Upper lobe of right lung (tissue), 1 donor: Measurements from ENCODE around the gene PLOD3. TPM values are rescaled to one million over a fixed set of nuclear protein-coding genes. Genes with fewer than 3 reads are reported as not detected.

Experiments used
- ATAC-seq: fragments of 200-7000 bp; cut with Tn5 transposase; one replicate; pipeline ENCODE4 v1.9.1; 2020; ENCODE audit warnings: mild to moderate bottlenecking, moderate library complexity
- DNase-seq: peaks from one replicate; pipeline ENCODE4 v3.0.0-alpha.2; 2020
- H3K27ac ChIP-seq: fragments of 200-600 bp; one replicate; pipeline ENCODE4 v1.8.0; 2022
- H3K27me3 ChIP-seq: fragments of 200-600 bp; one replicate; pipeline ENCODE4 v1.8.0; 2022; ENCODE audit warnings: mild to moderate bottlenecking
- H3K36me3 ChIP-seq: fragments of 200-600 bp; one replicate; pipeline ENCODE4 v1.8.0; 2022
- H3K4me1 ChIP-seq: fragments of 200-600 bp; one replicate; pipeline ENCODE4 v1.8.0; 2022
- H3K4me3 ChIP-seq: fragments of 200-600 bp; one replicate; pipeline ENCODE4 v1.8.0; 2022; ENCODE audit warnings: mild to moderate bottlenecking
- H3K9me3 ChIP-seq: fragments of 200-600 bp; one replicate; pipeline ENCODE4 v1.8.0; 2022
- CTCF ChIP-seq: fragments of 200-600 bp; IDR thresholded peaks from one replicate; pipeline ENCODE4 v1.8.0; 2022; ENCODE audit warnings: antibody characterized with exemption
- intact Hi-C: fragments of 100-400 bp; cut with DNase I; formaldehyde crosslinking; loops from one replicate; pipeline ENCODE4 v1.11.0; 2022
- total RNA-seq: library from RNA; stranded (reverse); fragmentation: NEBNext Ultra II Directional; extraction: Animal tissue kit (Norgen Biotek cat#: 25700); gene quantifications from one replicate; pipeline ENCODE4 v1.2.1, GENCODE V29; 2021
- donor health status: DM: no; HTN: yes; CAD: no; lungs with severe emphysema.

Gene PLOD3
- total RNA-seq, 1 donor from 2014 or later, result 82.1 TPM

GRCh38 chr7:101239191-101239950 is 22.0 kb upstream of the PLOD3 start:
- Histone ChIP-seq H3K4me3 (no peak overlapping the region), H3K27me3 (no peaks in the 10 kb centered on the region), H3K9me3 (no peaks in the 10 kb centered on the region), H3K27ac (peak overlapping the region; percentile 65), H3K36me3 (peaks cover 31% of the 10 kb centered on the region), H3K4me1 (peaks cover 20% of the 10 kb centered on the region)
- ATAC-seq, result peak; percentile 9
- DNase-seq, result no peak
- TF ChIP-seq CTCF, result no peak
- intact Hi-C loops, result no loop called here

GRCh38 chr7:101238226-101239182 is 21.1 kb upstream of the PLOD3 start:
- Histone ChIP-seq H3K9me3 (no peaks in the 10 kb centered on the region), H3K4me1 (peaks cover 14% of the 10 kb centered on the region), H3K4me3 (no peak overlapping the region), H3K36me3 (peaks cover 31% of the 10 kb centered on the region), H3K27me3 (no peaks in the 10 kb centered on the region), H3K27ac (peak overlapping the region; percentile 65)
- TF ChIP-seq CTCF, result no peak
- intact Hi-C loops, result no loop called here
- DNase-seq (no peak), ATAC-seq (peak; percentile 2)

GRCh38 chr7:101237206-101238067 is 20.1 kb upstream of the PLOD3 start, which contains the start of gene CLDN15:
CLDN15 (minus strand) TSS chr7:101237802; CDS start chr7:101237581, 221 bp downstream.
- Histone ChIP-seq H3K27ac (peak within 1 kb of the TSS; percentile 65), H3K4me1 (peaks cover 11% of the 10 kb centered on the region), H3K36me3 (peaks cover 31% of the 10 kb centered on the region), H3K27me3 (no peaks in the 10 kb centered on the region), H3K9me3 (no peaks in the 10 kb centered on the region), H3K4me3 (no peak within 1 kb of the TSS)
- ATAC-seq, result no peak
- peak; percentile 66 for DNase-seq
- TF ChIP-seq CTCF, result no peak
- intact Hi-C loops, result no loop called here

- ATAC-seq, result no peak
- TF ChIP-seq CTCF, result no peak
- intact Hi-C loops, result no loop called here
- peaks cover 31% of the 10 kb centered on the region for H3K36me3 ChIP-seq
- H3K9me3 ChIP-seq, result no peaks in the 10 kb centered on the region
- peaks cover 15% of the 10 kb centered on the region for H3K4me1 ChIP-seq
- H3K4me3 ChIP-seq, result no peak overlapping the region
- DNase-seq, result no peak
- H3K27ac ChIP-seq, result no peak overlapping the region
- no peaks in the 10 kb centered on the region for H3K27me3 ChIP-seq
Measured at GRCh38 chr7:101236292-101236835, 19.0 kb upstream of the PLOD3 start.

GRCh38 chr7:101235522-101235921 is 18.1 kb upstream of the PLOD3 start:
- no peaks in the 10 kb centered on the region for H3K27me3 ChIP-seq
- peaks cover 26% of the 10 kb centered on the region for H3K36me3 ChIP-seq
- intact Hi-C loops, result no loop called here
- TF ChIP-seq CTCF, result no peak
- no peak for DNase-seq
- no peak for ATAC-seq
- no peak overlapping the region for H3K27ac ChIP-seq
- no peaks in the 10 kb centered on the region for H3K9me3 ChIP-seq
- H3K4me3 ChIP-seq, result no peak overlapping the region
- peaks cover 15% of the 10 kb centered on the region for H3K4me1 ChIP-seq
